Rectal smooth muscle tissue (tissue), 1 donor: Measurements from ENCODE around the gene OPRM1.
"Not testable (repeated sequence)": the region's sequence is repeated elsewhere in the genome, so short reads cannot be mapped to it uniquely, and the experiment has no call there.

Source experiments
- H3K27ac ChIP-seq: one replicate; pipeline ENCODE4 v1.7.0; 2013; ENCODE audit warnings: low read depth, low read length, inconsistent platforms
- H3K27me3 ChIP-seq: one replicate; pipeline ENCODE4 v1.7.0; 2013; ENCODE audit warnings: low read length; ENCODE audit not compliant: control insufficient read depth, insufficient read depth
- H3K36me3 ChIP-seq: one replicate; pipeline ENCODE4 v1.7.0; 2013; ENCODE audit warnings: low read length; ENCODE audit not compliant: control insufficient read depth, insufficient read depth
- H3K4me1 ChIP-seq: one replicate; pipeline ENCODE4 v1.7.0; 2013; ENCODE audit warnings: low read length; ENCODE audit not compliant: control insufficient read depth, insufficient read depth
- H3K4me3 ChIP-seq: one replicate; pipeline ENCODE4 v1.7.0; 2013; ENCODE audit warnings: low read length
- H3K9ac ChIP-seq: one replicate; pipeline ENCODE4 v1.7.0; 2013; ENCODE audit warnings: low read length

The OPRM1 gene

GRCh38 chr6:154056536-154056935 lies 17.5 kb downstream of the OPRM1 start:
- H3K36me3 ChIP-seq, result no peaks in the 10 kb centered on the region
- no peak overlapping the region for H3K27ac ChIP-seq
- H3K4me3 ChIP-seq, result no peak overlapping the region
- H3K4me1 ChIP-seq, result no peaks in the 10 kb centered on the region
- no peaks in the 10 kb centered on the region for H3K27me3 ChIP-seq
- H3K9ac ChIP-seq, result no peak overlapping the region

DNA sequence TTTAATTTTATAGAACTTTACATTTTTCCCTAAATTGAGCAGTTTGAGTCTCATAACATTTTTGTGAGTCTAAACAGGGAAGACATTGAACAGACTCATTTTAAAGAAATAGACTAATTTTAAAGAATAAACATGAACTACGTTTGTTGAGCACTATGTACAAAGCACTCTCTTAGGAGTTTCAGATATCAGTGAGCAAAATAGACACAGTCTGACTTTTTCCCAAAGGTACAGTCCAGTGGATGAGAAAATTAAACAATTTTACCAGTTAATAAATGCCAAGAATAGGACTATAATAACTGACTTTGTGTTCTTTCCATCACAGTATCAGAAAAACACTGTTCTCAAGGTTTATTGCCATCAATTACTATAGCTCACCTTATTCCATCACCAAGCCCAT lies 18.1 kb downstream of the OPRM1 start:
- no peaks in the 10 kb centered on the region for H3K36me3 ChIP-seq
- H3K4me1 ChIP-seq, result no peaks in the 10 kb centered on the region
- H3K27ac ChIP-seq, result no peak overlapping the region
- H3K9ac ChIP-seq, result no peak overlapping the region
- H3K27me3 ChIP-seq, result no peaks in the 10 kb centered on the region
- no peak overlapping the region for H3K4me3 ChIP-seq

GRCh38 chr6:154058963-154059680 lies 20.1 kb downstream of the OPRM1 start:
- H3K27ac ChIP-seq, result no peak overlapping the region
- no peak overlapping the region for H3K4me3 ChIP-seq
- H3K27me3 ChIP-seq, result no peaks in the 10 kb centered on the region
- H3K4me1 ChIP-seq, result no peaks in the 10 kb centered on the region
- H3K36me3 ChIP-seq, result no peaks in the 10 kb centered on the region
- no peak overlapping the region for H3K9ac ChIP-seq

- no peak overlapping the region for H3K27ac ChIP-seq
- no peak overlapping the region for H3K9ac ChIP-seq
- no peaks in the 10 kb centered on the region for H3K27me3 ChIP-seq
- no peaks in the 10 kb centered on the region for H3K36me3 ChIP-seq
- H3K4me3 ChIP-seq, result no peak overlapping the region
- H3K4me1 ChIP-seq, result no peaks in the 10 kb centered on the region
Observed at GRCh38 chr6:154060076-154060475, 21.0 kb downstream of the OPRM1 start.

DNA sequence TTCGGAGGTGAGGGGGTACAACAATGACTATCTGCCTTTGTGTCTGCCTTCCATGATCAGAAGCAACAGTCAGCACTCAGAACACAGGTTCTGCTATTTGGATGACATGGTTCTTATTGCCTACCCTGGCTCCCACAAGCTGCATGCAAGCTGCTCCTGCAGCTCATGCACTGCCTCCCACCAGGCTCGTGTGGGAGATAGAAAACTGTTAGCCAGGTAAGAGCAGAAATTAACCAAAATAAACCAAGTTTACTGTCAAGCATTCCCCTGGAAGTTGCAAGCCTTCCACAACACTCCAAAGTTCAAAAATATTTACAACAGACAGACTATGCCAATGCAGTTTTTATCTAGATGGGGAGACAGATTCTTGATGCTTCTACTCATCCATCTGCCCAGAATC lies 31.0 kb downstream of the OPRM1 start:
- no peak overlapping the region for H3K4me3 ChIP-seq
- H3K9ac ChIP-seq, result no peak overlapping the region
- H3K36me3 ChIP-seq, result no peaks in the 10 kb centered on the region
- H3K27ac ChIP-seq, result no peak overlapping the region
- no peaks in the 10 kb centered on the region for H3K27me3 ChIP-seq
- H3K4me1 ChIP-seq, result no peaks in the 10 kb centered on the region

DNA sequence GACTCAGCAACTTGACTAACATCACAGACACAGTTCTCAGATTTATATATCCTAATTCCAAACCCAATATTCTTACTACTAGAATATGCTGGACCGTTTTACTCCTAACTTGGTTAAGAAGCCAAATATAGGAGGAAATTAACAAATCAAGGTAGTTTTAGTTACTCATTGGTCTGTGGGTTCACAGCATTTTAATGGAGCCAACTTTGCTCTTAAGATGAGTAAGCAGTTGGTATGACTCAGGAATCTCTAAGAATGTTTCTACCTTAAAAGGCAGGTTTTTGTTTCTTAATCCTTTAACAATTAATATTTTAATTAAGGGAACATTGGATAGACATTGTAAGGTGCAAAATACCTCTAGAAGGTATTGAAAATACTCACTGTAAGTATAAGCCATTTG lies 31.6 kb downstream of the OPRM1 start:
- no peak overlapping the region for H3K9ac ChIP-seq
- H3K4me1 ChIP-seq, result no peaks in the 10 kb centered on the region
- H3K27me3 ChIP-seq, result no peaks in the 10 kb centered on the region
- no peak overlapping the region for H3K4me3 ChIP-seq
- no peak overlapping the region for H3K27ac ChIP-seq
- H3K36me3 ChIP-seq, result no peaks in the 10 kb centered on the region

- no peaks in the 10 kb centered on the region for H3K27me3 ChIP-seq
- H3K9ac ChIP-seq, result no peak overlapping the region
- no peak overlapping the region for H3K27ac ChIP-seq
- no peaks in the 10 kb centered on the region for H3K4me1 ChIP-seq
- no peaks in the 10 kb centered on the region for H3K36me3 ChIP-seq
- no peak overlapping the region for H3K4me3 ChIP-seq
Observed at GRCh38 chr6:154071236-154071635, 32.2 kb downstream of the OPRM1 start.

GRCh38 chr6:154071711-154072110 lies 32.7 kb downstream of the OPRM1 start:
- Histone ChIP-seq H3K4me1 (no peaks in the 10 kb centered on the region), H3K9ac (no peak overlapping the region), H3K36me3 (no peaks in the 10 kb centered on the region), H3K4me3 (no peak overlapping the region), H3K27ac (no peak overlapping the region), H3K27me3 (no peaks in the 10 kb centered on the region)

DNA sequence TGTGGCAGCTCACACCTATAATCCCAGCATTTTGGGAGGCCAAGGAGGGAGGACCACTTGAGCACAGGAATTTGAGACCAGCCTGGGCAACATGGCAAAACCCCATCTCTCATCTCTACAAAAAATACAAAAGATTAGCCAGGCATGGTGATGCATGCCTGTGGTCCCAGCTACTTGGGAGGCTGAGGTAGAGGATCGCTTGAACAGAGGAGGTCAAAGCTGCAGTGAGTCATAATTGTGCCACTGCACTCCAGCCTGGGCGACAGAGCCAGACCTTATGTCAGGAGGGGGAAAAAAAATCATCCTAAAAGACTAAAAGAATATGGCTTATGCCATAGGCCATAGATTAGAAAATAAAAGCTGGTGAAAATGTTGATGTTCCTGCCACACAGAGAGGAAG lies 39.6 kb downstream of the OPRM1 start:
- H3K9ac ChIP-seq, H3K36me3 ChIP-seq, H3K27ac ChIP-seq, H3K4me1 ChIP-seq, H3K4me3 ChIP-seq, H3K27me3 ChIP-seq: not testable (repeated sequence)

DNA sequence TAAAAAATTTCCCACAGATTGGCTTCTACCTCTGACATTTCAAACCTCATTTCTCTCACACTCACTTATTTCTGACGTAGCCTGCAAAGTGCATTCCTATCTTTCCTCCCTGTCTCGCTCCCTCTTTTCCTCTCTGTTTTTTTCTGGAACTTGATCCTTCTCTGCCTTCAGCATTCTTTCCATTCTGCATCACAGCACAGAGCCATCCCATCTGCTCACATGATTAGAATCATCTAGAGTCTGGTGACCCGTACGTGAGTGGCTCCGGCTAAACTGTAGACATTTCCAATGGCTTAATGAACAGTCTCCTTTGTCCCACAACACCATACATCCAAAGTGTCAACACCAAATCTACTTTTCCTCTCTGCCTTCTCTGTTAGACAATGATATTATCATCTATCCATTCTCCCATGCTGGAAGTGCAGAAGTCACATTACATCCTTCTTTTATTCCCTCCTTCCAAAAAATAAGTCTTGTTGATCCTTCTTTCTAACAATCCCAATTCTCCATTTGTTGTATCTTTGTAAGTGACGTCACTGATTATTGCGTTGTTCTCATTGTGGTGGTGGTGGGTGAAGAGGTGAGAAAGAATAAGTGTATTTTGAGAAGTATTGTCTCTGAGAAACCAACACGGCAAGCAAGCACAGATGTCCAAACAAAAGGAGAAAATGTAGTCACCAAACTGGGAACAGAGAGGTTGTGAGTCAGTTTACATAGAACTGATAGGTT lies 41.6 kb downstream of the OPRM1 start:
- Histone ChIP-seq H3K36me3 (no peaks in the 10 kb centered on the region), H3K4me1 (no peaks in the 10 kb centered on the region), H3K4me3 (no peak overlapping the region), H3K9ac (no peak overlapping the region), H3K27me3 (no peaks in the 10 kb centered on the region), H3K27ac (no peak overlapping the region)

- Histone ChIP-seq H3K9ac (no peak overlapping the region), H3K4me1 (no peaks in the 10 kb centered on the region), H3K4me3 (no peak overlapping the region)
Observed at GRCh38 chr6:154086510-154086909, 47.5 kb downstream of the OPRM1 start.

GRCh38 chr6:154092326-154092962 lies 53.4 kb downstream of the OPRM1 start:
- no peak overlapping the region for H3K4me3 ChIP-seq

More at GRCh38 chr6:154086510-154086909, 47.5 kb downstream of the OPRM1 start:
- no peaks in the 10 kb centered on the region for H3K36me3 ChIP-seq
- H3K27ac ChIP-seq, result no peak overlapping the region
- no peaks in the 10 kb centered on the region for H3K27me3 ChIP-seq

More at GRCh38 chr6:154092326-154092962, 53.4 kb downstream of the OPRM1 start:
- no peaks in the 10 kb centered on the region for H3K36me3 ChIP-seq
- no peaks in the 10 kb centered on the region for H3K4me1 ChIP-seq
- no peaks in the 10 kb centered on the region for H3K27me3 ChIP-seq
- no peak overlapping the region for H3K9ac ChIP-seq
- no peak overlapping the region for H3K27ac ChIP-seq
